ENCODE results near the gene TBX4. TPM values are rescaled to one million over a fixed set of nuclear protein-coding genes. Genes with fewer than 3 reads are reported as not detected.

TBX4 gene
- total and polyA plus RNA-seq, 2 of the 13 experiments (the other 11 are each of a cell fraction or from before 2014, with no cell fraction given): 0.11 to 1.1 TPM

- TF ChIP-seq REST (IDR thresholded peaks at IDR 0.05; ENCODE audit: borderline replicate concordance in 1 of 2, low read depth in 1 of 2, low read length in 2 of 2): no peak
- no peak for TF ChIP-seq ZBTB44 (CRISPR knock-in tag; IDR thresholded peaks at IDR 0.05)
- no peak for TF ChIP-seq ESRRA (CRISPR knock-in tag; IDR thresholded peaks at IDR 0.05; ENCODE audit: low read depth)
- no peak; the same call in 1 of the 2 replicates for TF ChIP-seq KDM3A (CRISPR knock-in tag; IDR thresholded peaks at IDR 0.05; ENCODE audit: low read depth)
- TF ChIP-seq ZNF616 (CRISPR knock-in tag; IDR thresholded peaks at IDR 0.05; ENCODE audit: low read depth): no peak
- no peak for TF ChIP-seq FUBP1 (CRISPR knock-in tag; IDR thresholded peaks at IDR 0.05; ENCODE audit: borderline replicate concordance)
- TF ChIP-seq E2F2 (CRISPR knock-in tag; IDR thresholded peaks at IDR 0.05; ENCODE audit: borderline replicate concordance): no peak
- TF ChIP-seq NPAS2 (CRISPR knock-in tag; IDR thresholded peaks at IDR 0.05; ENCODE audit: borderline replicate concordance): no peak
- TF ChIP-seq BCLAF1 (IDR thresholded peaks at IDR 0.05): no peak
- TF ChIP-seq ZNF749 (CRISPR knock-in tag; IDR thresholded peaks at IDR 0.05; ENCODE audit: borderline replicate concordance): no peak
- TF ChIP-seq ZBTB37 (CRISPR knock-in tag; IDR thresholded peaks at IDR 0.05): no peak
- no peak for TF ChIP-seq TGIF2 (CRISPR knock-in tag; IDR thresholded peaks at IDR 0.05)
- TF ChIP-seq ZBTB8A (CRISPR knock-in tag; IDR thresholded peaks at IDR 0.05; ENCODE audit: borderline replicate concordance, low read depth): no peak
- no peak for TF ChIP-seq SRF (IDR thresholded peaks at IDR 0.05; ENCODE audit: low read depth, low read length)
Measured at GRCh38 chr17:61460796-61461585, 8.8 kb downstream of the TBX4 start (continued).

Measured in HepG2 (cell line).